GM19351 (cell line): ENCODE measurements around the gene CENPH.
"Not testable (repeated sequence)": the region's sequence is repeated elsewhere in the genome, so short reads cannot be mapped to it uniquely, and the experiment has no call there.

Source experiments
- ATAC-seq: cut with Tn5 transposase; IDR thresholded peaks from one replicate; pipeline ENCODE4 v1.9.1; 2021; ENCODE audit warnings: mild to moderate bottlenecking, moderate library complexity; ENCODE audit not compliant: unreplicated experiment

CENPH gene

GRCh38 chr5:69189162-69190086, at the start of gene CENPH:
Gene CENPH (plus strand): TSS chr5:69189583. CDS start chr5:69189635, 52 bp downstream.
- peak; percentile 92 for ATAC-seq

- not testable (repeated sequence) for ATAC-seq
These were observed 49.1 kb upstream of the CENPH start for GRCh38 chr5:69140239-69140638.

GRCh38 chr5:69140827-69141226, 48.6 kb upstream of the CENPH start:
- ATAC-seq = no peak

GRCh38 chr5:69148576-69148975, 40.8 kb upstream of the CENPH start:
- not testable (repeated sequence) for ATAC-seq

- ATAC-seq = no peak
These were observed 40.3 kb upstream of the CENPH start for GRCh38 chr5:69148981-69149675.

- no peak for ATAC-seq
These were observed 39.7 kb upstream of the CENPH start for GRCh38 chr5:69149676-69150010.

GRCh38 chr5:69152731-69153130, 36.7 kb upstream of the CENPH start:
- no peak for ATAC-seq

GRCh38 chr5:69156456-69156855, 32.9 kb upstream of the CENPH start:
- no peak for ATAC-seq

GRCh38 chr5:69158039-69158438, 31.3 kb upstream of the CENPH start:
- ATAC-seq = no peak

- no peak for ATAC-seq
These were observed 28.7 kb upstream of the CENPH start for GRCh38 chr5:69160651-69161050.

- peak; percentile 99 for ATAC-seq
These were observed 22.5 kb upstream of the CENPH start, which contains the start of gene CCNB1 for GRCh38 chr5:69166686-69167492. Gene CCNB1 (plus strand): TSS chr5:69167150. CDS start chr5:69167263, 113 bp downstream.

- ATAC-seq = no peak
These were observed 21.9 kb upstream of the CENPH start for GRCh38 chr5:69167493-69167855.

GRCh38 chr5:69167929-69168328, 21.5 kb upstream of the CENPH start:
- no peak for ATAC-seq

- no peak for ATAC-seq
These were observed 18.9 kb upstream of the CENPH start for GRCh38 chr5:69170495-69170894.

GRCh38 chr5:69170969-69171368, 18.4 kb upstream of the CENPH start:
- no peak for ATAC-seq

GRCh38 chr5:69181659-69182293, 7.6 kb upstream of the CENPH start:
- ATAC-seq = not testable (repeated sequence)

GRCh38 chr5:69184621-69185020, 4.8 kb upstream of the CENPH start:
- no peak for ATAC-seq

GRCh38 chr5:69187342-69187741, 2.0 kb upstream of the CENPH start:
- ATAC-seq = no peak

- ATAC-seq = peak; percentile 4
These were observed 597 bp upstream of the CENPH start for GRCh38 chr5:69188811-69189161.

- ATAC-seq = no peak
These were observed 13.1 kb downstream of the CENPH start for GRCh38 chr5:69202497-69202896.
